GM03348 (cell line): Measurements from ENCODE around the gene ZSCAN18.

Experiments
- DNase-seq: peaks from one replicate; pipeline ENCODE4 v3.0.0; 2012; ENCODE audit warnings: low spot score

Gene ZSCAN18

DNA sequence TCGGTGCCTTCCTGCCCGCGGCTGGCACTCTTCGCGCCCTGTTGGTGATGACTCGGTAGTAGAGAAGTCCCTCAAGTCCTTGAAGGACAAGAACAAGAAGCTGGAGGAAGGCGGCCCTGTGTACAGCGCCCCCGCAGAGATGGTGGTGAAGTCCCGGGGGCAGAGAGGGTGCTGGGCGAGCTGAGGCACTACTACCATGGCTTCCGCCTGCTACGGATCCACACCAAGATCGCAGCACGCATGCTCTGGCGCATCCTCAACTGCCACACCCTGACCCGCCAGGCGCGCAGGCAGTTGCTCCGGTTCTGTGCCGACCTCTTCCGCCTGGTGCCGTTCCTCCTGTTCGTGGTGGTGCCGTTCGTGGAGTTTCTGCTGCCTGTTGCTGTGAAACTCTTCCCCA, 53.1 kb downstream of the ZSCAN18 start:
- no peak for DNase-seq

DNA sequence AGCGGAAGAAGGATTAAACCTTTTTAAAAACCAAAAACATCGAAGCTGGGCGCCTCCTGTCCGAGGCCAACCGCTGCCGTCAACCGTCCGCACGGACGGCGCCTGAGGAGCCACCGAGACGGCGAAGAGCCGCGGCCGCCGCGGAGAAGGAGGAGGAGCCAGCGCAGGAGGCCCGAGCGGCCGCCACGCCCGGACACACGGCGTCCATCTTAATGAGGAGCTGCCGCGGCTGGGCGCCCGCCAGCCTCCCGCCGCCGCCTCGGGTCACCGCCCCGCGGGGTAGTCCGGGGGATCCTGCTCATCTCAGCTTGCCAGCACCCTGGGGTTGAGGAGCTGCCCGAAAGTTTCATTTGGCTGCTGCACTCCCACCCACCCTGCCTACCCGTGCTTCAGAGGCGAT, 53.6 kb downstream of the ZSCAN18 start:
- no peak for DNase-seq

DNA sequence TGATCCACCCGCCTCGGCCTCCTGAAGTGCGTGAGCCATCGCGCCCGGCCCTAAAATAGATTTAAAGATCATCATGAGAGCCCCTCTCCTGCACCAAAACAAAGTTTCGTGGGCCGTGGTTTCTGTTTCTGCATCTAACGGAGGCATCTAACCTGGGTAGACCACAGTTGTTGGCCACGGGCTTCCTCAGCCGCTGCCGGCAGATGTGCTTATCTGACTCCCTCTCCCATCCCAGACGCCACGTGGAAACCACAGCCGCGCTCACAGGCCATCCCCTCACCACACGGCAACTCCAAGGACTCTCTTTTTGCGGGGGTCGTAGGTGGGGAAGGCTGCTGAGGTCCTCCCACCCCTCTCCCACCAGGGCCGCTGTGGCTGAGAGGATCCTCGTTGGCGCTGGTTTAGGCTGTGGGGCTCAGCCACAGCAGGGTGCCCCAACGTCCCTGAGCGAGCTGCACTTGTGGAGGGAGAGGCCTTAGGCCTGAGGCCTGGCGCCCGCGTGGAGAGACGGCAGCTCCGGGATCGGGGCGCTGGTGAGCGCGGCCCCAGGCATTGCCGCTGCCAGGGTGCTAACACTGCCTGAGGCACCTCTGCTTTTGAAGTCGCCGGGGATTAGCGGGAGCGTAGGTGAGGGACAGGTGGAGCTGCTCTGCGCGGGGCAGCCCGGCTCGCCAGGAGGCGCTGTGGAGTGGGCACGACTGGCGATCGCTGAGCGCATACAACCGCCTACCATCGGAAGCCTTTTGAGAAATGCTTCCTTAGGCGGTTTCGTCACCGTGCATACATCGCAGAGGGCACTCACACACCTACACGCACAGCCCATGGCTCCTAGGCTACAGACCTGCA, 55.3 kb downstream of the ZSCAN18 start:
- DNase-seq: no peak

DNA sequence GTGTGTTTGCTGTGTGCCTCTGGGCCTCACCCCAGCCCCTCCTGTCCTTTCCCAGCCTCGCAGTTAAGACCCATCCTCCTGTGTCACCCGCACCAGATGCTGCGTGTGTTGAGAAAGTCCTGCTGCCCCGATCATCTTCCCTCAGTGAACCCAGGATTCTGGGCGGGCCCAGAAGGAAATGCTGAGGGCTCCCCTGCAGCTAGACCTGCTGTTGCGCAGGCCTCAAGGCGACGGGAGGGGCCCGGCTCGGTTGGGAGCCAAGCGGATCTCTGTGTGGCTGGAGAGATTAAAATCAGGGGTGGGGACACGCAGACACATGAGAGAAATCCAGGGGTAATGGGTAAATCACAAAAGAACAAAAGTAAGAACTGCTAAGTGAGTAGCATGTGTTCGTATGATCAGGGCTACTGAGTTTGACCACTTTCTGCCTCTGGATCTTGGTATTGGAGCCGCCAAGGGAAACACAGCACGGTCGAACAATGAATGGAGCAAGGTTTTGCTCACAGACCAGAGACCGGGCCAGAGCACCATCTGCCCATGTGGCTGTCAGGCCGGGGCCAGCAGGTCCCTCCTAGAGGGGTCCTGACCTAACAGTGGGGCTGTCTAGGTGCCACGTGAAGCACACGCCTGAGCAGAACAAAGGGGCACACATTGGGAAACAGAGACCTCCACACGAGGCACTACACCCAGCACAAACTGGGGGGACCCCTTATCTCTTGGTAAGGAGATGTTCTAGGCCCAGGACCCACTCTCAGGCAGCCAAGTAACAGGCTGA, 57.1 kb downstream of the ZSCAN18 start:
- DNase-seq: no peak

DNA sequence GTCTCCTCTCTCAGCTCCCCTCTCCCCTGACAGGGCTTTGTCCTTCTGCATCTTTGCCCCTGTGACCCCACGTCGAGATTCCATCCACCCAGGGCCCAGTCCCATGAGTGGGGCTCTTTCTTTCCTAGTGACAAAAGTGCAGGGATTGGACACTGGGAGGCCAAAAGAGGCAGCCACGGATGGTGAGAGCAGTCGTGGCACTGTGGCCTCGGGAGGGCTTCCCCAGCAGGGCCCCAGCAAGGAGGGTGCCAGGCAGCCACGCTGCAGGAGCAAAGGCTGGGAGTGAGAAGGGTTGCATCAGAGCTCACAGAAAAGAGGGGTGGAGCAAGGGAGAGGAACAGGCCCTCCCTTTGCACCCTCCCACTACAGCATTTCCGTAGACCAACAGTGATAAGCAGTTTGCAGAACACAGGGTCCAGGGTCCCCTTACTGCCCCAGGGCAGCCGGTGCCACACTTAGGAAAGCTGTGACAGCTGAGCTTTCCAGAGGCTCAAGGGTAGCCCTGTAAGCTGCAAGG, 59.3 kb downstream of the ZSCAN18 start:
- no peak for DNase-seq

GRCh38 chr19:58037927-58038687, 59.9 kb downstream of the ZSCAN18 start:
- DNase-seq: no peak

DNA sequence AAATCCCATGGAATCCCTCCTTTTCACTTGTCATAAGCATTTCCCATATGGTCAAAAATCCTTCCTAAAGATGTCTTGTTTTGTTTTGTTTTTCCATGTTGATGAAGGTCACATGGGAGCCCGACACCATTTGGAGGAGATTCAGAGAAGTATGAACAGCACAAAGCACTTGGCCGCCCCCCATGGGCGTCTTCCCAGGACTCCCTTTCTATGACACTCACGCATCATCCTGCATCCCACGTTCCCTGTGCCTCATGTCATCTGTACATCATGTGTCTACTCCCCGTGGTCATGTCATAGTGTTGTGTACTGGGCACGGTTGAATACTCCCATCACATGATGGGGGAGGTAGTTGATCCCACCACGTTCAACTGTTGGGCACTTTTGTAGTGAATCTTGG, 62.2 kb downstream of the ZSCAN18 start:
- DNase-seq: no peak

DNA sequence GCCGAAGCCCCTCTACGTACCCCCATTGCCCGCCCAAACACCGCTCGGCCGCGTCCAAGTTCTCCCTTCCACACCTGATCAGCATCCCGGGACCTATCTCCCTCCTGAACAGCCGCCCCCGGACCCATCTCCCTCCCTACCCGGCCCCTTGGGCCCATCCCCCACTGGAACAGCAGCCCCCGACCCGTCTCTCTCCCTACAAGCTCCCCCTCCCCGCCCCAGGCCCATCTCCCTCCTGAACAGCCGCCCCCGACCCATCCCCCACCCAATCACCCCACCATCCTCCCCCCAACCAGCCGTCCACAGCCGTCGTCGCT, 63.6 kb downstream of the ZSCAN18 start:
- no peak for DNase-seq
